ENCODE data around the gene GLRX.
"Not testable (repeated sequence)": the region's sequence is repeated elsewhere in the genome, so short reads cannot be mapped to it uniquely, and the experiment has no call there.

Gene GLRX

DNA sequence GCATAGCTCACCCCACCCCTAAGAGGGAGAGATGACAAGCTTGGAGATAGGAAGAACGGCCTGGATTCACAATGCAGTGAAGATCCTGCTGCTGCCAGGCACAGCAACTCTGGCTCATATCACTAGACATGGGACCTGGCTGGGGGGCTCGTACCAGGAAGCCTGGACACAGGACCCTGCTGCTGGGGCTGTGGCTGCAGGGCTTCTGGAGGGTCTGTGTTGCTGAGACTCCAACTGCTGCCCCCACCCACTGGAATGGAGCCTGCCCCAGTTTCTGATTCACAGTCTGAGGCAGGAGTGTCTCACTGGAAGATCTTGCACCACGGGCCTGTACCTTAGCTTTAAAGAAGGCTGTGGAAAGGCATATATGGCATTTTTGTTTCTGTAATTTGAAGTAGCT is 31.0 kb upstream of the GLRX start:
- no peak for DNase-seq (ENCODE audit: extremely low read depth in 1 of 2, low read depth in 1 of 2)

DNA sequence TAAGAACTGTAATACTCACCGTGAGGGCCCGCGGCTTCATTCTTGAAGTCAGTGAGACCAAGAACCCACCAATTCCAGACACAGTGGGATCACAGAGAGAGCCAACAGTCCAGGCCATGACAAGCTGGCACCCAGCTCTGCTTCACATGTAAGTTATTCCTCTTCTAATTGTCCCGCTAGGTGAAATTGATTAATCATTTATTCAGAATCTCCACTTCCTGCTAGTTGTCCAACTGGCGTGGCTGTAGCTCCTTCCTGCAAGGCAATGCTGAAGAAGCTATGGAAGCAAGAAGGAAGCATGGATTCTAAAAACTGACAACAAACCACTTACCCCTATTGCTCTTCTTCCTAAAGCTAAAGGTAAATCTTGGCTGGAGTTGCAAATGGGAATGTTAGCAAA is 30.0 kb upstream of the GLRX start:
- DNase-seq (ENCODE audit: extremely low read depth in 1 of 2, low read depth in 1 of 2) = no peak

- not testable (repeated sequence) for DNase-seq (ENCODE audit: extremely low read depth in 1 of 2, low read depth in 1 of 2)
Observed at GRCh38 chr5:95851141-95851540, 28.6 kb upstream of the GLRX start.

GRCh38 chr5:95850391-95850894 is 27.9 kb upstream of the GLRX start:
- no peak for DNase-seq (ENCODE audit: extremely low read depth in 1 of 2, low read depth in 1 of 2)

DNA sequence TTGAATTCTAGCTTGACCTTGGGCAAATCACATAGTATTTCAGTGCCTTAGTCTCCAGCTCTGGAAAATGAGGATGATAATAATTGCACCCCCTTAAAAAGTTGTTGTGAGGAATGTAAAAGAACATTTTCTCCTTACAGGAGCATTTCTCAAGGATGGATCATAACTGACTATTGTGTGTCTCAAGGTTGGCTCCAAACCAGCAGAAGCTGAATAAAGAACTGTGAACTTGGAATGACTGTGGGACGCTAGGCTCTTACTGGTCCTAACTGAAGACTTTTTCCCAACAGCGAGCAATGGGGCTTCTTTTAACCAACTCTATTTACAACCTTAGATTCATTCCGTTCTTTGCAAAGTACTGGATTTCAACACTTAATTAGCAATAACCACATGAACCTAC is 26.2 kb upstream of the GLRX start:
- DNase-seq (ENCODE audit: extremely low read depth in 1 of 2, low read depth in 1 of 2) = no peak

- no peak for DNase-seq (ENCODE audit: extremely low read depth in 1 of 2, low read depth in 1 of 2)
Observed at GRCh38 chr5:95847261-95847592, 24.7 kb upstream of the GLRX start.

DNA sequence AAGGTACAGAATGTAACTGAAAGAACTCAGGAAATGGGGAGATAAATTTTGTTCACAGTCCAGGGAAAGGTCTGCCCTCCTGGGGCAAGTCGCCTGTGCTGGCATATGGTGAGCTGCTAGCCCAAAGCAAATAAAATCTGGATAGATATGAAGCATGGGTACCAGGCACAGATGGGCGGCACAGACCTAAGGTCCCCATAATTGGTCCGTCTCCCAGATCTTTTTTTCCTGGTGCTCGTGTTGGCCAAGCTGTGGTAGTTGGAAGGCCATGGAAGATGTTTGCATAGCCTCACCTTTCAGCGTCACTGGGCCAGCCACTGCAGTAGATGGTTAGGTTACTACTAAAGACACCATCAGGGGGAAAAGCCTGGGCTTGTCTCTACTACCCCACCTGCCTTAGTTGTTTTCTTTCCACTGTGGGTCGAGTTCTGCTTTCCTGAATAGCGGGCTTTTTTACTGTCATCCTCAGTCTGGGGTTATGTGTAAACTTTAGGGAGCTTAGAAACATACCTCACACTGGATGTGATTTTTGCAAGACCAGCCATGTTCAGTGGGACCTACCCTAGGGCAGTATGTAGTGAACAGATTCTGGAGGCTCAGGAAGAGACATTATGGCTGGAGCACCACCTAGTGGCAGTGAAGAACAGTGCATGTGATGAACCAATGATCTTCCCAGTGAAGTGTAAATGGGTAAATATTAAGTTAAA is 24.2 kb upstream of the GLRX start:
- no peak for DNase-seq (ENCODE audit: extremely low read depth in 1 of 2, low read depth in 1 of 2)

DNA sequence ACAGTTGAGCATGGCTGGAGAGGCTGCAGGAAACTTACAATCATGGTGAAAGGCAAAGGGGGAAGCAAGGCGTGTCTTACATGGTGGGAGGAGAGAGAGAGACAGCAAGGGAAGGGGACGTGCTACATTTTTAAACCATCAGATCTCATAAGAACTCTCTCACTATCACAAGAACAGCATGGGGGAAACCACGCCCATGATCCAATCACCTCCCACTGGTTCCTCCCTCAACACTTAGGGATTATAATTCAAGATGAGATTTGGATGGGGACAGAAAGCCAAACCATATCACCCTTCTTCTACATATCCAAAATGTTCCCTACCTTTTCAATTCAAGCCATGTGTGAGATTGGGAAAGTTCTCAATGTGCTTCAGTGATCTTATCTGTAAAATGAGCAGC is 22.9 kb upstream of the GLRX start:
- no peak for DNase-seq (ENCODE audit: extremely low read depth in 1 of 2, low read depth in 1 of 2)

DNA sequence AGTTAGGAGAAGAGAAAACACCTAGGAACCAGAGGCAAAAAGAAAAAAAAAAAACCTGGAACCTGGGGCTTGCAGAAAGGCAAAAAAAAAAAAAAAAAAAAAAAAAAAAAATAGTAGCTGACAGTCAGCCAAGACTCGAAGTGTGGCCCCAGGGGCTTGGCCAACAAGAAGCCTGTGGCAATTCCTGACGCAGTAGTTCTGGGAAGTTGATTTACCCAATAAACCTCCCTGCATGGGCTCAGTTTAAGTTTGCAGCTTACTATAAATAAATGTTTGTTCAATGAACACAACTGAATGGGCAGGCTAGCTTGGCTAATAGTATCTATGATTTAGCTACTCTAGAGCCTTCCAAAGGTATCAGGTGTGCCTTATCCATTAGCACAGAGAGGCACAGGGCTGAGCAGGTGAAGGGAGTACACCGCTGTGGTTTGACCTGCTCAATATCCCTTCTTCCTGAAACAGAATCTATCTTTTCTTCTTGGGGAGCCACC is 21.3 kb upstream of the GLRX start:
- no peak for DNase-seq (ENCODE audit: extremely low read depth in 1 of 2, low read depth in 1 of 2)

GRCh38 chr5:95842854-95843544 is 20.5 kb upstream of the GLRX start:
- peak; percentile 47 to 69 for DNase-seq (ENCODE audit: extremely low read depth in 1 of 2, low read depth in 1 of 2)

DNA sequence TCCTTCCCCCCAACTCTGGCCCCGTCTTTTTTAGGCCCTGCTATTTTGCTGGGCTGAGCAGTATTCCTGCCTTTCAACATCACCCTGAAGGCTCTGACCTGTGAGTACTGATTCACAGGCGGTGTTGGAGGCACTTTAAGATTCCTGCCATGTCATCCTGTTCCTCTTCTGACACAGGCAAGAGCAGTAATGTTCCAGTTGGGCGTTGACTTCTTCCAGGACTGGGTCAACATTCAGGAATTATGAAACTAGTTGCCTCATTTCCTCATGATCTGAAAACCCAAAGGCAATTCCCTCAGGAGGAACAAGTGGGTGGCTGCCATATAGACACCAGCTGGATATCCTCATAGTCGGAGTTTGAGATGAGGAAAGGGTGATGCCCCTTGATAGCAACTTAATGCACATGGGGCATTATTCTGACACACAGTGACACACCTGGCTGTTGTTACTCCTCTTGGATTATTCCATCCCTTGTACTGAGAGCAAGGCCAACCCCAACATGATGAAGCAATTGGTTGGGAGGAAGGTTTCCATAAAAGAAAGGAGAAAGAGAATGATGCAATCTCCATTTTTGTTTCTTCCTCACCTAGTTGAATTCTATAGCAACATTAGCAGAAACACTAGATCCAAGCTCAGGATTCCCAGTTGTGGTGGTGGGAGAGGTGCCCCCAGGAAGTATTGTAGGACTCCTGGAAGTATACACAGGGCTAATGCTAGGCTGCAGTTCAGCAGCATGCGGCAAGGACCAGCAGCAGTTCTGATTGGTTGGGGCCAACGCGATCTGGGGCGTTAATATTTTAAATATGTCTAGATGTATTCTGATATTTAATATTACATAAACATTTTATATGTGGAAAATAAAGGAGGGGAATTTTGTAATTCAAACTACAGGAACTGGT is 19.6 kb upstream of the GLRX start:
- no peak for DNase-seq (ENCODE audit: extremely low read depth in 1 of 2, low read depth in 1 of 2)

GRCh38 chr5:95840956-95841705 is 18.6 kb upstream of the GLRX start:
- no peak for DNase-seq (ENCODE audit: extremely low read depth in 1 of 2, low read depth in 1 of 2)

DNA sequence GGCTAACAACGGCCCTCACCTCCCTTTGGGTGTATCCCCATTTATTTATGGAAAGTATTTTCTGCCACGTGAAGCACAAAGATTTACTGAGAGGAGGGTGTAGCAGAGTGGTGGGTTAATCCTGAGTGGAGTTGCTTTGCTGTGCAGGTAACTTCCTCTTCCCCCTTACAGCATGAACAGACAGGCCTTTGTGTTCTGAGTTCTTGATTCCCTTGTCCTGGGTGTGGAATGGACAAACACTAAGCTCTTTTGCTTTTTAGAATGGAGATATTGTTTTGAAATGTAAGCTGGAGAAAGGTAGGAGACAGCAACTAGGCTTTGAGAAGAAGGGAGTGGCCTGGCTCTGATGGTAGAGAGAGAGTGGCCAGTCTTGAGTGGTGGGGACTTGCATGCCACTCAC is 17.1 kb upstream of the GLRX start:
- DNase-seq (ENCODE audit: extremely low read depth in 1 of 2, low read depth in 1 of 2) = no peak

DNA sequence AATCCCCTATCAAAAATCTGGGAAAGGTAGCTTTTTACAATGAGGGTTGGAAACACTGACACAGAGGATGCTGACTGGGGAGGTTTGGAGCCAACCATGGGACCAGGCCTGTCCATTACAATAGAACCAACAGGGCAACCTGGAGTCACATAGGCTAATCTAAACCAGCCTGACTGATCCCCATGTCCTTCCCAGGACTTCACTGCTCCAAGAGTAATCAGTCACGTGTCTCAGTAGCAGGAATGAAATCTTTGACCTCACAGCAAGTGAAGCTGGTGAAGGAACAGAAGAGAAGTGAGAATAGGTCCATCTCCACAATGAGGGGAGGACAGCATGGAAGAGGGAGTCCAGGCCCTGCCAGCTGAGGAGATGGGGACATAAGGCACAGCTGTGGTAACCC is 16.0 kb upstream of the GLRX start:
- no peak for DNase-seq (ENCODE audit: extremely low read depth in 1 of 2, low read depth in 1 of 2)

- DNase-seq (ENCODE audit: extremely low read depth in 1 of 2, low read depth in 1 of 2) = no peak
Observed at GRCh38 chr5:95838001-95838520, 15.5 kb upstream of the GLRX start.

GRCh38 chr5:95837492-95837891 is 15.0 kb upstream of the GLRX start:
- no peak for DNase-seq (ENCODE audit: extremely low read depth in 1 of 2, low read depth in 1 of 2)

GRCh38 chr5:95836971-95837370 is 14.4 kb upstream of the GLRX start:
- DNase-seq (ENCODE audit: extremely low read depth in 1 of 2, low read depth in 1 of 2) = not testable (repeated sequence)

DNA sequence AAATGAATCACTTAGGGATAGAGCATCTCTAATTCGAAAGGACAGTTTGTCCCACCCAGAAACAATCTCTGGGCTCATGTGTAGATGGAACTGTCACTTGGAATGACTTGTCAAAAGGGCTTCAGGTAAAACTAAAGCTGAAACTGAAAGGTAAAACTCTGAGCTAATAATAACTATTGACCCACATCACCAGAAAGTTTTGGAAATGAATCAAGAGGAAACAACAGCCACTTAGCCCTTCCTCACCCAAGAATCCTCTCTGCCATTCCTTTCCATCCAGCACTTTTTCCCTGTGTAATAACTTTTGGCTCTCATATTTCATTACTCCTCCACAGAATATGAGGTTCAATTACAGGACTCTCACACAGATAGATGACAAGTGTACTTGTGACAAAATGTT is 14.0 kb upstream of the GLRX start:
- DNase-seq (ENCODE audit: extremely low read depth in 1 of 2, low read depth in 1 of 2) = no peak

DNA sequence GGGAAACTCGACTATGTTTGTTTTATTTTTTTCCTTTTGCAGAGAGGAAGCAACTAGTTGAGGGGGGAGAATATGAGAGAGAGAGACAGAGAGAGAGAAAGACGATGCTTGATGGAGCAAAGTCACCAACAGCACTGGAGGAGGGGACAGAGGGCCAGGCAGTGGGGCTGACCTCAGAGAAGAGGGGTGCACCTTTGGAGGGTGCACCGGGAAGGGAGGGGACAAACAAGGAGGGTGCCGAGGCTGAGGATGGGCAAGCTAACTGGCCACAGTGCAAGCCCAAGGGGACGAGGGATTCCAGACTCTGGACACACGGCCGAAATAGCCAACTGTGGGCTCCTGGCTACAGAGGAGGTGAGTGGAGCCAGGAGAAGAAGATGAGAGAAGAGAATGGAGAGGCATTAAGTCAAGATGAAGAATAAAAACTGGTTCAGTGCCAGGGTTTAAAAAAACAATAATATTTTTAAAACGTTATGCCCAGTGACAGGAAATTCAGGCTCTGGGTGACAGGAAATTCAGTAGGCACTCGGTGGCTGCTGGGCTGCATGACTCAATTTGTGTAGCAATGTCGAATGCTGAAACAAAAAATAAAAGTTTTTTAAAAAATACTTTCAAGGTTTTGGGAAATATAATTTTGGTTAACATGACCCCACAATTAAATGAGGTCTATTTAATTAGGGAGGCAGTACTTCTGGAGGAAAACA is 13.3 kb upstream of the GLRX start:
- no peak for DNase-seq (ENCODE audit: extremely low read depth in 1 of 2, low read depth in 1 of 2)

- no peak for DNase-seq (ENCODE audit: extremely low read depth in 1 of 2, low read depth in 1 of 2)
Observed at GRCh38 chr5:95832664-95833063, 10.1 kb upstream of the GLRX start.
